LHCN-M2 (cell line): ENCODE measurements around the gene MCU. TPM values are rescaled to one million over a fixed set of nuclear protein-coding genes. Genes with fewer than 3 reads are reported as not detected.
A peak's percentile ranks its signal among the peaks of the same experiment; 100 is the strongest.
"Not testable (repeated sequence)": the region's sequence is repeated elsewhere in the genome, so short reads cannot be mapped to it uniquely, and the experiment has no call there.

Experiments
- DNase-seq: peaks from one replicate; pipeline ENCODE4 v3.0.0-alpha.2; 2012; ENCODE audit warnings: low read depth
- total RNA-seq: library from RNA; depleted of rRNA; stranded (reverse); fragments of >200 nt; gene quantifications from 2 replicates; pipeline ENCODE4 v1.2.3, GENCODE V29; 2014

MCU gene
- total RNA-seq, 1 experiment from 2014 or later: 37.1 TPM

GRCh38 chr10:72686430-72686829, 5.5 kb upstream of the MCU start:
- not testable (repeated sequence) for DNase-seq

GRCh38 chr10:72687035-72687434, 4.9 kb upstream of the MCU start:
- no peak for DNase-seq

GRCh38 chr10:72688208-72688651, 3.7 kb upstream of the MCU start:
- DNase-seq: peak; percentile 82

GRCh38 chr10:72689660-72690059, 2.3 kb upstream of the MCU start:
- DNase-seq: no peak

DNA sequence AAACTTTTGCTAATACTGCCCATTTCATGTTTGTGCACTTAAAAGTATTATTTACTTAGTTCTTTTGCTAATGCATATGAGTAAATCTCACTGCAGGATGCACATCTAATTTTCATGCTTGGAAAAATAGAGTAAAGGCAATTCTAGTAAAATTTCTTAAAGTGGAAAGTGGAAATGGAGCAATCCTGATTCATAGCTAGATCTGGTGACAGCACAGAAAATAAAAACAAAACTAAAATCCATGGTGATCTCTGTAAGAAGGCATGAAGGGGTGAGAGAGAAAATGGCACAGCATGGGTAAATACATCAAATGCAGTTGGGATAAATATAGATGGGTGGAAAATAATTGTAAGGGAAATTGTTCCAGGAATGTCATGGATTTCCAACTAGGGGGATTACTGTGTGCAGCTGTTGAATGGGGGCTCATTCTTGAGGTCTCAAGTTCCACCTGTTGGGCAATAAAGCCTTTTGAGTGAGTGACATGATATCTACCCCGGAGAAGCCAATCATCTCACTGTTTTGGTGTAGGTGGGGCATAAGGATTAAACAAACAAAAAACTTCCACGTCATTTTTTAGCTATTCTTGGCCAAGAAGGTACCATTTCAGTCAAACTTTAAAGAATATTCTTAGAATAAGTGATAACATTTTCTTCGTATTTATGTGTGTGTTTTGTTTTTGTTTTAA, 1.7 kb upstream of the MCU start:
- DNase-seq: peak; percentile 92

DNA sequence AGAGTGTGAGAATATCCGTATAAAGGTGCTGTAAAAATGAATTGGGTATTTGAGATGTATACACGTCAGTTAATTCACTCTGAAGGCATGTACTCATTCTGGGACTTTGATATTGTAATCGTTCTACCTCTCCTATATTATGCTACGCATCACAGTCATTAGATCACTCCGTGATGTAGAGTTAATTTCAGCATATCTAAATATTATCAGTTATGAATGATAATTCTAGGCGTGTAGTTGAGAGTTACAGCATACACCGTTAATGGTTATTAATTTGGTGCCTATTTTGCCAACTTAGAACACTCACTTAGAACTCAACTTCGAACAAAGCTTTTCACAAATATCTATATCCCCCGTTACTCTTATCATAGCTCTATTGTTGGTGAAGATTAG, 477 bp upstream of the MCU start:
- DNase-seq: no peak

- no peak for DNase-seq
Measured at GRCh38 chr10:72692744-72692993, 726 bp downstream of the MCU start.

GRCh38 chr10:72692994-72693781, 1.2 kb downstream of the MCU start:
- peak; percentile 40 for DNase-seq

GRCh38 chr10:72694476-72695369, 2.8 kb downstream of the MCU start:
- peak; percentile 53 for DNase-seq

DNA sequence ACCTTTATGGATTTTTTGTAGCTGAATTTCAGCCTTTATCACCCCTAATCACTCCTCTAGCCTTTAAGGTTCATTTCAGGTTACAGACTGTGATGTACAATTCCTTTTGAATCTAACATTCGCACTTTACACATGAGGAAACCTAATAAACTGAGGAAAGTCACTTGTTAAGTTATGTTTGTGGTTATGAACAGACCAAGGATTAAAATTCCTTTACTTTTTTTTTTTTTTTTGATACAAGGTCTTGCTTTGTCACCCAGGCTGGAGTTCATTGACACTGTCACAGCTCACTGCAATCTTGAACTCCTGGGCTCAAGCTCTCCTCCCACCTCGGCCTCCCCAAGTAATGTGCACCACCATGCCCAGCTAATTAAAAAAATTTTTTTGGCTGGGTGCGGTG, 3.6 kb downstream of the MCU start:
- DNase-seq: no peak

DNA sequence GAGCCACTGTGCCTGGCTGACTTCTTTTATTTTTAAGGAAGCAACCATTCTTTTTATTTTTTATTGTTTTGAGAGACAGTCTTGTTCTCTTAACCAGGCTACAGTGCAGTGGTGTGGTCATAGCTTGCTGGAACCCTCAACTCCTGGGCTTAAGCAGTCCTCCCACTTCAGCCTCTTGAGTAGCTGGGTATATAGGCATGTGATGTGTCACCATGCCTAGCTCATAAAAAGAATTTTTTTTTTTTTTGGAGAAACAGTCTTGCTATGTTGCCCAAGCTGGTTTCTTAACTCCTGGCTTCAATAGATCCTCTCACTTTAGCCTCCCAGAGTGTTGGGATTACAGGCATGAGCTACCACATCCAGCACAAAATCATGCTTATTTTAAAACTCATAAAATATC, 5.8 kb downstream of the MCU start:
- DNase-seq: no peak

DNA sequence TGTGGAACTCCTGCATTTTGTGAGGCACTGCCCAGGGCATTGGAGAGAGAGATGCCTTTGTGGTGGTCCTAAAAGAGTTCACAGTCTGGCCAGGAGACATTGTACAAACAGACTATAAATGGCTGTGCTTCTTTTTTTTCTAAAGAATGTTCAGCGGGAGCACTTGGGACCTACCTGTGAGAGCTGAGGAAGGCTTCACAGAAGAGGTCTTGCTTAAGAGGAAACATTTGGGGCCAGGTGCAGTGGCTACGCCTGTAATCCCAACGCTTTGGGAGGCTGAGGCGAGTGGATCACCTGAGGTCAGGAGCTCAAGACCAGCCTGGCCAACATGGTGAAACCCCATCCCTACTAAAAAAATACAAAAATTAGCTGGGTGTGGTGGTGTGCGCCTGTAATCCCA, 10.5 kb downstream of the MCU start:
- DNase-seq: not testable (repeated sequence)

DNA sequence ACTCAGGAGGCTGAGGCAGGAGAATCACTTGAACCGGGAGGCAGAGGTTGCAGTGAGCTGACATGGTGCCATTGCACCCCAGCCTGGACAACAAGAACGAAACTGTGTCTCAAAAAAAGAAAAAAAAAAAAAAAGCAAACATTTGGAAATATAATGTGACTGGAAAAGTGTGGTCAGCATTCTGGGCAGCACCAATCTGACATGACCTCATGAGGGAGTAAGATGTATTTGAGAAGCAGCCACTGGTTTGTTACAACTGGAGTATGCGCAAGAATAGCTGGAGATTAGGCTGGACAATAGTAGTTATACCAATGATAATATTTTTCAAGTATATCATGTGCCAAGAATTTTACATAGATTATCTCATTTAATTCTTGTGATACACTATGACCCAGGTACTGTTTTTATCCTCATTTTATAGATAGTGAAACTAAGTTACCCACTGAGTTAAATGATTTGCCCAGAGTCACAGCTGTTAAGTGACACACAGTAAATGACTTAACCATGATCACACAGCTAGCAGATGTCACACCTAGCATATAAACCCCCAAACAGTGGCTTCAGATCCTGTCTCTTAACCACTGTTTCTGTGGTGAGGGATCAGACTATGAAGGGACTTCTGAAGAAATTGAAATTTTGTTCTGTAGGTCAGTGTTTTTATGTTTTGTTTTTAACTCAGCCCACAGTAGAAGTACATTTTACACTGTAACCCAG, 11.1 kb downstream of the MCU start:
- peak; percentile 57 for DNase-seq

DNA sequence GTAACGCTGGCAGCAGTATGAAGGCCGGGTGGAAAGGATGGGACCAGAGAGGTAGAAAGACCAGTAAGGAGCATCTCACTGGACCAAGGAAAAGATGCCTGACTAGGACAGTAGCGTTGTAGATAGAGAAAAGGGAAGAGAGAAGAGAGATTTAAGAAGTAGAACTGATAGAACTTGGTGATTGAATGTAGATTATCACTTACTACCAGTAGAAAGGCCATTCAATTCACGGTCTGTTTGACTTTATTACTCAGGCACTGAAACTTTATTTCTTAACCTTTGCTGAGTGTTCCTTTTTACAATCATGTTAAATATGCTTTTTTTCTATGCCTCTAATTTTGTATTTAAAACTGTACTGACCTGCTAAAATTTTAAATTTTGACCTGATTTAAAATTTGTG, 12.2 kb downstream of the MCU start:
- DNase-seq: no peak

- no peak for DNase-seq
Measured at GRCh38 chr10:72709041-72709440, 17.1 kb downstream of the MCU start.

GRCh38 chr10:72712136-72712535, 20.2 kb downstream of the MCU start:
- DNase-seq: no peak

GRCh38 chr10:72719941-72720592, 28.1 kb downstream of the MCU start:
- DNase-seq: no peak

- DNase-seq: no peak
Measured at GRCh38 chr10:72720814-72721660, 29.1 kb downstream of the MCU start.

GRCh38 chr10:72727130-72727529, 35.2 kb downstream of the MCU start:
- DNase-seq: no peak

GRCh38 chr10:72728462-72728861, 36.5 kb downstream of the MCU start:
- no peak for DNase-seq
